Measurements from ENCODE around the gene MARCKSL1.

GRCh38 chr1:32353431-32353830 lies 17.4 kb upstream of the MARCKSL1 start:
- no peak for TF ChIP-seq CTCF (conservative IDR thresholded peaks at IDR 0.05; ENCODE audit: low read depth, low read length)
- no peak for TF ChIP-seq EZH2 (IDR thresholded peaks at IDR 0.05; ENCODE audit: borderline replicate concordance, low read depth, low read length, poor library complexity, severe bottlenecking)
